Umbilical cord (tissue), 2 donors: Measurements from ENCODE around the gene PLEKHA5. TPM values are rescaled to one million over a fixed set of nuclear protein-coding genes. Genes with fewer than 3 reads are reported as not detected.
"Not testable (repeated sequence)": the region's sequence is repeated elsewhere in the genome, so short reads cannot be mapped to it uniquely, and the experiment has no call there.

Experiments used
- DNase-seq: peaks from one replicate; pipeline ENCODE4 v3.0.0-alpha.2; 2015; ENCODE audit warnings: low spot score
- total RNA-seq: library from RNA; depleted of rRNA; stranded (reverse); fragments of >200 nt; gene quantifications from one replicate; pipeline ENCODE4 v1.2.3, GENCODE V29; 2014; ENCODE audit warnings: low replicate concordance; ENCODE audit not compliant: insufficient read depth

The PLEKHA5 gene
- total RNA-seq, 1 donor from 2014 or later = 48.2 TPM

DNA sequence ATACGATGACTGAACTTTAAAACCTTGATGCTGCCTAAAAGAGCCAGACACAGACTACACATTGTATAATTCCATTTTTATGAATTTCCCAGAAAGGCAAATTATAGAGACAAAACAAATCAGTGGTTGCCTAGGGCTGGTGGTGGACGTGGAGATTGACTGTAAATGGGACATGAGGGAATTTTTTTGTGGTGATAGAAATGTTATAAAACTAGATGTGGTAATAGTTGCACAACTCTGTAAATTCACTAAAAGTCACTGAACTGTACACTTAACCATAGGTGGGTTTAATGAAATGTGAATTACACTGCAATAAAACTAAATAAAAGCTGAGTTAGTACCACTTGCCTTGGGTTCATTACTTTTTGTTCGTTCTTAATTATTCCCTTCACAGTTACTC is 72.1 kb downstream of the PLEKHA5 start:
- no peak for DNase-seq

- DNase-seq = no peak
Observed at GRCh38 chr12:19203013-19203412, 73.5 kb downstream of the PLEKHA5 start.

DNA sequence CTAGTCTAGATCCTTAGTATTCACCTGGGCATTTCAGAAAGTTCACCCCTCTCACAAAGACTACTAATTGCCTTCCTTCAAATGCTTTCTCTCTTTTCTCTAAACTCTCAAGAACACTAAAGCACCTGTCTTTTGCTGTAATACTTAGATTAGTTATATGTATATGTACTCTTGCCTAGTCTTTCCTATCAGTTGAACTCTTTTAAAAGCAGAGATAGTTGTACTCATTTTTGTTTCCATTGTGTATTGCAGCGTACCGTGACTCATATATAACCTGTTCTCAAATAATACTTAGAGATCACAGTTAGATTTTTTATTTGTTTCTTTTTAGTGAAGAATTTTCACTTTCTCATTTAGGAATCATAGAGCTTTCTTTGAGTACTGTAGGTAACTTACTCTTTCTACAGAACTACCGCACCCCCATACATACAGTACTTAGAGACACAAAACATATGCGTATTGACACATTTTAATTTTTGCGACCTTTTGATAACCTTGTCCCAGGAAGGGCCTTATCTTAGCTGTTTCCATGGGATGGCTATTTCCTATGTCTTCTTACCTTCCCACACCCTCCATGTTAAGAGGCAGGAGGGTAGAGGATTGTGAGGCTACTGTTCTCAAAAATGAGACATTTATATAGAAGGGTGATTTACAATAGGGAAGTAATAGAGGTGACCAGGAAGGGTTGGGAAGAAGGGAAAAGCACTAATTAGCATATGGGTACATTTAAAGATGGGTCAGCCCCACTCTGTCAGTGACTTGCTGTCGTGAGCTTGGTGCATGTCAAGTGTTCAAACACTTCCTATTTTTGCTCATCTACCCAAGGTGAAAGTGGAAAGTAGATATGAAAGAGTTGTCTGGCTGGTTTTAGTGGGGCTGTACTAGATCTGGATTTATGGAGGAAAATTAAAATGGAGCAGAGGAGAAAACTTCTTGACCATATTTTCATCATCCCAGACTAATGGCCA is 74.3 kb downstream of the PLEKHA5 start:
- DNase-seq = no peak

- no peak for DNase-seq
Observed at GRCh38 chr12:19205120-19205519, 75.6 kb downstream of the PLEKHA5 start.

DNA sequence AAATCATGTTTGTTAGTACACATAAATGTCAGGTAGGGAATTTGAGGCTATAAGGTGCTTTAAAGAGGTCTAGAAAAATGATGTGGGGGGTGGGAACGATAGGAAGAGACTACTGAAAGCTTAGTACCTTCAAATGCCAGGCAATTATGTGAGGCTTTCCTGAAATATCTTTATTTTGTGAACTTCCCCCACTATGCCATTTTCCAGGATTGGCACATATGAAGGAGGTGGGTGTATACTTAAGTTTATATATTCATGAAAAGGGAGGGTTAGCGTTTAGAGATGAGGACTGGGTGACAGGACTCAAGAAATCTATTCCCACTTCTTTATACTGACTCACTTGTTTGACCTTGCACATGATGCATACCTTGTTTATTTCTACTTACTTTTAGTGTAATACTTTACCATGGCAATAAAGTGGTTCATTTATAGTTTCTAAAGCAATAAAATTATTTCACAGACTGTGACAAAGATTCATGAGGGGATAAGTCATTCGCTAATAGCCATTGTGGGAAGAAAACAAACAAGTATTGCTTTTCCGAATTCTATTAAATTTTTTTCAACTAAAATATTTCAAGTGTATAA is 77.1 kb downstream of the PLEKHA5 start:
- DNase-seq = no peak

DNA sequence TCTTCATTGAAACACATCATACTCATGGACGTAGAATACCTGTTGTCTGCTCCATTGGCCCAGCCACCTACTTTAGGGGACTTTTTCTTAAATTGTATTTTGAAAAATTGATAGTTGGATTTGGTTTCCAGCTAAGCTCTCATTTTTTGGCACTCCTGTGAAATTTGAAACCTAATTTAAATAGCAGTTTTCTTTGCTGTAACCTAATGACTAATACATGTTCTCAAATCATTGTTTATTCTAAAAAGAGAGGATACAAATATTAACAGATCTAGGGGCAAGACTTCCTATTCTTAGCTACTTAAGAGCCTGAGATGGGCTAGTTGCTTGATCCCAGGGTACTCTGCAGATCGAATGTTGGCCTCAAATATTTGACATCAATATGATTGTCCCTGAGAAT is 78.9 kb downstream of the PLEKHA5 start:
- DNase-seq = no peak

- DNase-seq = no peak
Observed at GRCh38 chr12:19209661-19210060, 80.1 kb downstream of the PLEKHA5 start.

DNA sequence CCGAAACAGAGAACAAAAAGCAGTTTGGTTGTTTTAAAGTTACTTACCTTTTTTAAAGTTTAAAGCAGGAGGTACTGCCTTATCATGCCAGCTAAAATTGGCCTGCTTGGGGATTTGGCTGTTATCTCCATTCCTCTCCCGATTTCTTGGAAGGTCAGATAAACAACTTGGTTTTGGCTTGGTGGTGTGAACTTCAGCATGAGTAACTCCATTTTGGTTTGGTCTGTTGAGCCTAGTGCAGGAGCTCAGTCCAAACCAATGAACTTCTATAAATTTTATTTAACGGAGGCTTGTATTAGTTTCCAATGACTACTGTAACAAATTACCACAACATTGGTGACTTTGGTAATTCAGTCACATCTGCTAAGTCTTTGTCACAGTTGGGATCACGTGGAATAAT is 82.3 kb downstream of the PLEKHA5 start:
- DNase-seq = no peak

DNA sequence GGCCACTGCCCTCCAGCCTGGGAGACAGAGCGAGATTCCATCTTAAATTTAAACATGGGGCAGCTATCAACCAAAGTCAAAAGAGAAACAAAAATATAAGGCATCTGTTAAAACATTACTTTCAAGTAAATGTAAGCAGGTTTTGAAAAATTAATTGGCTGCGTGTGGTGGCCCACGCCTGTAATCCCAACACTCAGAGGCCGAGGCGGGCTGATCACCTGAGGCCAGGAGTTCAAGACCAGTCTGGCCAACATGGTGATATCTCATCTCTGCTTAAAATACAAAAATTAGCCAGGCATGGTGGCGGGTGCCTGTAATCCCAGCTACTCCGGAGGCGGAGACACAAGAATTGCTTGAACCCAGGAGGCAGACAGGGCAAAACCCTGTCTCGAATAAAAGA is 82.7 kb downstream of the PLEKHA5 start:
- DNase-seq = no peak

DNA sequence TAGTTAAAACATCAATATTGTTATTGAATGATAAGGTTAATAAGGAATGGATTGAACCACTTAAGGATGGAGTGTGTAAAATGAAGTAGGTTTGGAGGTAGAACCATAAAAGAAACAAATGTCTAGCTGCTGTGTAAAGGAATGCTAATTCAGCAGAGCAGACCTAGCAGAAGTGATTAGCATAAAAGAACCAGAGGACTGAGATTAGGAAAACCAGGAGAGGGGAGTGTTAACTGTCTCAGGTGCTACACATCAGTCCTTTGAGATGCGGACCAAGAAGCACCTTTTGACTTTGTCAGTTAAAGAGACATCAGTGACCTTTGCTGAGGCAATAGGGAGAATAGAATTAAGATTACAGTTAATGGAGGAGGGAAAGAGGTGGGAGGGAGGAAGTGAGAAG is 84.5 kb downstream of the PLEKHA5 start:
- DNase-seq = no peak

- no peak for DNase-seq
Observed at GRCh38 chr12:19215115-19215514, 85.6 kb downstream of the PLEKHA5 start.

DNA sequence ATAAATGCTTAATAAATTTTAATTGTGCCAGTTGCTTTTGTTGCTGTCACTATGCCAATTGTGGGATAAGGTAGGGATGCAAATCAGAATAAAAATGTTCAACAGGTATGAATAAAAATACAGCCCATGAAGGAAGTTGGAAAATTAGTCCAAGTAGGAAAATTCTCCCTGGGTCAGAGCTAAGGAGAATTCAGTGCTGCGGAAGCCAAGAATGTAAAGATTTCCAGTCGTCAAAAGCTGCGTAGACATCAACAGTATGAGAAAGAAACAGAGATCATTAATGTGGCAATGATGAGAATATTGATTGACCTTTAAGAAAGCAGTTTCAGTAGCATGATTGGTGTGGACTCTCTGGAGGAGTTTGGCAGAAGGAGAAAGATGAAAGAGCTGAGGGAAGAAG is 87.9 kb downstream of the PLEKHA5 start:
- DNase-seq = no peak

GRCh38 chr12:19220205-19220604 is 90.7 kb downstream of the PLEKHA5 start:
- no peak for DNase-seq

DNA sequence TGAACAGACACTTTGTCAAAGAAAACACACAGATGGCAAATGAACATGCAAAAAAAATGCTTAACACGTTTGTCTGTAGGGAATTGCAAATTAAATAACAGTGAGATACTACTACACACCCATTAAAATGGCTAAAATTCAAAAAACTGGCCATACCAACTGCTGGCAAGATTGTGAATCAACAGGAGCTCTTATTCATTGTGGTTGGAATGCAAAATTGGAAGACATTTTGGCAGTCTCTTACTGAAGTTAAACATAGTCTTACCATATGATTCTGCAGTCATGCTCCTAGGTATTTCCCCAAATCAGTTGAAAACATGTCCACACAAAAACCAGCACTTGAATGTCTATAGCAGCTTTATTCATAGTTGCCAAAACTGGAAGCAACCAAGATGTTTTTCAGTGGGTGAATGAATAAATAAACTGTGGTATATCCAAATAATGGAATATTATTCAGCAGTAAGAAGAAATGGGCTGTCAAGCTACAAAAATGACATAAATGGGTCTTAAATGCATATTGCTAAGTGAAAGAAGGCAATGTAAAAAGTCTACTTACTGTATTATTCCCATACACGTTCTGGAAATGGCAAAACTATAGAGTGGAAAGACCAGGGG is 91.4 kb downstream of the PLEKHA5 start:
- DNase-seq = no peak

DNA sequence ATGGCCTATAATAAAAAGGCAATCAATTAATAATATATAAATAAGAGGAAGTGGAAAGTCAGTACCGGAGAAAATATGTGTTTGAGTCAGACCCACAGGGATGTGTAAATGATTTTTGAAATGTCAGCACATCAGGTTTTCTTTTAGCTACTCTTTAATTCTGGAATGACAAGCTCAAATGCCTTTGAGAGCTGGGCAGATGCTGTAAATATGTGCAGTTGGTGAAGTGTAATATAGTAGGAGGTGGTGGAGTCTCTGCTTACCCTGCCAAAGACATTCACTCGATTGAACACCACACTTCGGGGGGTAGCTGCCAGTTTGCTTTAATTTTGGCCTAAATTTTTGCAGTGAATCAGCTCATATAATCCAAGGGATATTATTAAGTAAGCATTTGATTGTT is 93.0 kb downstream of the PLEKHA5 start:
- no peak for DNase-seq

DNA sequence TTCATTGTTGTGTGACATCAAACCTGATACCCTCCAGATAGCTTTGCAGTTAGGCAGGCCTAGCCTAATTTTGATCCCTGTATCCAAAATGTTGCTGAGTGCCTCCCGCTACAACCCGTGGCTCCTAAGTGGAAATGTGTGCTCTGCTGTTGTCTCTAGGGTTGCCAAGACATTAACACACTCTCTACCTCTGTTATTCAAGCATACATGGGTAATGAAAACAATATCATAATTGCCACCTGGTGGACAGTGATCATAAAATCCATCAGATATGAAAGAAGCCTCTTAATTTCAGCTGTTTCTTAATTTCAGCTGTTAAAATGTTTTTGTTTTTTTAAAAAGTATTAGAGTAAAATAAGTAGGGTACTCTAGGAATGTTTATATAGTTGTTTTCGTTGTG is 93.5 kb downstream of the PLEKHA5 start:
- DNase-seq = no peak

GRCh38 chr12:19223695-19224094 is 94.2 kb downstream of the PLEKHA5 start:
- peak; percentile 15 for DNase-seq

DNA sequence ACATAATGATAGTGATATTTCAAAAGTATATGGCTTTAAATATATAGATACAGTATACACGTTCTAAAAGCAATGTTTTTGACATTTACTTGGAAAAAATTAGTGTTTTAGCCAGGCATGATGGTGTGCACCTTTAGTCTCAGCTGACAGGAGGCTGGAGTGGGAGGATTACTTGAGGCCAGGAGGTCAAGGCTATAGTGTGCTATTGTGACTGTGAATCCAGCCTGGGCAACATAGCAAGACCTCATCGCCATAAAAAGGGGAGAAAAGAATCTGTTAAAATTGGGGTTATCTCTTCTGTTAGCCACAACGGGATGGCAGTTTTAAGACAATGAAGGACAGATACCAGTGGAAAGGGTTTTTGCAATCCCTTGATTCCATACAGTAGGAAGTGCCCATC is 95.2 kb downstream of the PLEKHA5 start:
- DNase-seq = no peak

- DNase-seq = no peak
Observed at GRCh38 chr12:19227190-19227879, 97.8 kb downstream of the PLEKHA5 start.

DNA sequence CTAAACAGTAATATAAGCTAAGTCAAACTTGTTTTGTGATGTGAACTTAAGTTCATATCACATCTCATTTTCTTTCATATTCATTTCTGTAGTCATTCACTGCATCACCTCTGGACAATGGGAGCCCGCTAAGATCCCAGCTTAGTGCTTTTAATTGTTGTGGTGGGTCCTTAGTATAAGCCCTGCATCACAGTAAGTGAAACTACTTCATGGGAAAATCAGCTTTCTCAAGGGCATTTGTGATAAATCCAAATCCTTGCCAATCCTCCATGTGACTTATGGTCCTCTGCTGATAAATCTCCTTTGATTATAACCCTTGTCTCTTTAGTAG is 98.3 kb downstream of the PLEKHA5 start:
- DNase-seq = no peak

DNA sequence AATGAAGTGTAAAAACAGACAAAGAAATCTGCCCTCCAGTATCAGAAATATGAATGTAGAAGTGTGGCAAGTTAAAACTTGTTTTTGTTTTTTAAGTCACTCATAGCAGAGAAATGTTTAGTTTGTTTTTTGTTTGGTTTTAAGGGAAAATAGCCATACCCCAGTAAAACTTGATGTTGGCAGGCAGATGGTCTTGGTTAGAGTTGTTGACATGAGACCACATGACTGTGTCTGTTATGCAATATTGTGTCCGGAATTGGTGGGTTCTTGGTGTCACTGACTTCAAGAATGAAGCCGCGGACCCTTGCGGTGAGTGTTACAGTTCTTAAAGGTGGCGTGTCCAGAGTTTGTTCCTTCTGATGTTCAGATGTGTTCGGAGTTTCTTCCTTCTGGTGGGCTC is 99.5 kb downstream of the PLEKHA5 start:
- not testable (repeated sequence) for DNase-seq

- no peak for DNase-seq
Observed at GRCh38 chr12:19230299-19230866, 100.8 kb downstream of the PLEKHA5 start.
